ENCODE measurements around the gene TRPM6. TPM values are rescaled to one million over a fixed set of nuclear protein-coding genes. Genes with fewer than 3 reads are reported as not detected.

Gene TRPM6
- total and polyA plus RNA-seq, 8 donors: 0.43 to 3.8 (median 0.74) TPM

- Histone ChIP-seq H3K27ac (no peak overlapping the region), H3K4me1 (no peaks in the 10 kb centered on the region), H3K4me3 (no peak overlapping the region), H3K27me3 (no peaks in the 10 kb centered on the region), H3K36me3 (no peaks in the 10 kb centered on the region), H3K9me3 (peaks cover 0 to 3% of the 10 kb centered on the region in 2 donors)
- no peak for TF ChIP-seq CTCF (IDR thresholded peaks at IDR 0.05)
- ATAC-seq (no peak), DNase-seq (no peak)
- intact Hi-C loops (cut with DNase I): no loop called here
Observed at GRCh38 chr9:74847478-74848152, 40.1 kb downstream of the TRPM6 start.

- no peak overlapping the region for H3K27ac ChIP-seq
- H3K4me3 ChIP-seq: no peak overlapping the region
- DNase-seq: no peak
- peaks cover 0 to 3% of the 10 kb centered on the region in 2 donors for H3K9me3 ChIP-seq
- H3K4me1 ChIP-seq: no peaks in the 10 kb centered on the region
- no peaks in the 10 kb centered on the region for H3K27me3 ChIP-seq
- no peaks in the 10 kb centered on the region for H3K36me3 ChIP-seq
- no peak for TF ChIP-seq CTCF (IDR thresholded peaks at IDR 0.05)
- no peak for ATAC-seq
- intact Hi-C loops (cut with DNase I): no loop called here
Observed at GRCh38 chr9:74846766-74847165, 41.0 kb downstream of the TRPM6 start.

GRCh38 chr9:74838351-74838750 is 49.4 kb downstream of the TRPM6 start:
- no peak for DNase-seq
- Histone ChIP-seq H3K27me3 (no peaks in the 10 kb centered on the region), H3K27ac (no peak overlapping the region), H3K4me3 (no peak overlapping the region), H3K36me3 (no peaks in the 10 kb centered on the region), H3K9me3 (no peaks in the 10 kb centered on the region), H3K4me1 (no peaks in the 10 kb centered on the region)
- intact Hi-C loops (cut with DNase I): no loop called here
- no peak for TF ChIP-seq CTCF (IDR thresholded peaks at IDR 0.05)
- ATAC-seq: no peak

GRCh38 chr9:74824654-74825053 is 63.1 kb downstream of the TRPM6 start:
- H3K9me3 ChIP-seq: no peaks in the 10 kb centered on the region
- ATAC-seq (no peak), DNase-seq (peak in 2 of 4 donors; percentile 45 to 84)
- H3K27me3 ChIP-seq: no peaks in the 10 kb centered on the region
- H3K36me3 ChIP-seq: no peaks in the 10 kb centered on the region
- no peak for TF ChIP-seq CTCF (IDR thresholded peaks at IDR 0.05)
- no peaks in the 10 kb centered on the region for H3K4me1 ChIP-seq
- H3K27ac ChIP-seq: no peak overlapping the region
- intact Hi-C loops (cut with DNase I): loop anchor here in 1 of 2 donors (10.0 kb wide), 1 partner anchor 60 kb away; the partner anchor contains the start of gene TRPM6
- H3K4me3 ChIP-seq: no peak overlapping the region

GRCh38 chr9:74821636-74822035 is 66.1 kb downstream of the TRPM6 start:
- Histone ChIP-seq H3K4me1 (no peaks in the 10 kb centered on the region), H3K27me3 (no peaks in the 10 kb centered on the region), H3K4me3 (no peak overlapping the region), H3K27ac (no peak overlapping the region), H3K36me3 (no peaks in the 10 kb centered on the region), H3K9me3 (no peaks in the 10 kb centered on the region)
- ATAC-seq: no peak
- no peak for TF ChIP-seq CTCF (IDR thresholded peaks at IDR 0.05)
- no peak for DNase-seq
- intact Hi-C loops (cut with DNase I): loop anchor here in 1 of 2 donors (10.0 kb wide), 1 partner anchor 63 kb away; the partner anchor contains the start of gene TRPM6

Measured in left lung (tissue), 10 donors.